Endothelial cell of umbilical vein (primary cell): ENCODE results near the gene FCSK. TPM values are rescaled to one million over a fixed set of nuclear protein-coding genes. Genes with fewer than 3 reads are reported as not detected.

ENCODE experiments used
- BruUV-seq: library from RNA; stranded (reverse); fragments of 400-500 nt; replicated peaks from 2 replicates; lab custom pipeline; 2021; lab: Mats Ljungman, UMichigan
- CTCF ChIA-PET: fragments of 300-600, 350-600 bp; sonication (Branson Sonifier 250); formaldehyde crosslinking; loops from one replicate; lab custom pipeline; 2021; ENCODE audit warnings: antibody characterized with exemption, inconsistent platforms; lab: Charles Lee
- POLR2A ChIA-PET: fragments of 300-600, 350-600 bp; sonication (Branson Sonifier 250); formaldehyde crosslinking; loops from one replicate; lab custom pipeline; 2021; ENCODE audit warnings: antibody characterized with exemption, inconsistent platforms; lab: Charles Lee
- DNase-seq: peaks from one replicate; pipeline ENCODE4 v3.0.0-alpha.2; 2011; ENCODE audit warnings: low read depth, low spot score
- FAIRE-seq: peaks from 2 replicates; lab custom pipeline; 2011; peaks lifted over from hg19 to GRCh38; lab: Jason Lieb, UNC
- H2AFZ ChIP-seq: 2 replicates; pipeline ENCODE4 v1.6.0; 2012; ENCODE audit warnings: low read depth, low read length, control low read depth, inconsistent platforms
- H3K27ac ChIP-seq: 2 replicates; pipeline ENCODE4 v1.5.1; 2011; ENCODE audit warnings: low read depth, mild to moderate bottlenecking, control low read depth, low read length, moderate library complexity; ENCODE audit not compliant: insufficient read depth
- H3K27me3 ChIP-seq, 2 experiments: 2 replicates each; pipeline versions ENCODE4 v1.6.0 to v1.6.1; 2011; ENCODE audit warnings: low read length in 2 of 2, mixed read lengths in 1 of 2; ENCODE audit not compliant: control insufficient read depth in 2 of 2, insufficient read depth in 2 of 2
- H3K36me3 ChIP-seq, 2 experiments: 2 replicates in 1 of 2; 3 replicates in 1 of 2; pipeline ENCODE4 v1.5.1; 2011; ENCODE audit warnings: low read length in 2 of 2, mild to moderate bottlenecking in 1 of 2, moderate library complexity in 1 of 2; ENCODE audit not compliant: control insufficient read depth in 2 of 2, insufficient read depth in 2 of 2; ENCODE audit errors: extremely low read depth in 1 of 2
- H3K4me1 ChIP-seq: 3 replicates; pipeline ENCODE4 v1.5.1; 2011; ENCODE audit warnings: mild to moderate bottlenecking, low read length; ENCODE audit not compliant: control insufficient read depth, insufficient read depth; ENCODE audit errors: extremely low read depth
- H3K4me2 ChIP-seq: 2 replicates; pipeline ENCODE4 v1.6.1; 2011; ENCODE audit warnings: low read length, control low read depth, mixed read lengths; ENCODE audit not compliant: insufficient read depth
- H3K4me3 ChIP-seq, 3 experiments: fragments of 200-600 bp in 1 of 3; sonication (generic), shearing (Covaris generic) in 1 of 3; replicated peaks in 1 of 3; 2 replicates each; pipeline ENCODE4 v1.5.1; 2011 to 2016; ENCODE audit warnings: control low read depth in 3 of 3, low read length in 3 of 3, mild to moderate bottlenecking in 2 of 3, inconsistent platforms in 1 of 3, low read depth in 1 of 3, moderate library complexity in 1 of 3; ENCODE audit not compliant: insufficient read depth in 1 of 3
- H3K79me2 ChIP-seq: 2 replicates; pipeline ENCODE4 v1.6.0; 2012; ENCODE audit warnings: low read length, inconsistent platforms; ENCODE audit not compliant: control insufficient read depth, insufficient read depth
- H3K9ac ChIP-seq: replicated peaks from 2 replicates; pipeline ENCODE3; 2011; ENCODE audit warnings: low read length, control low read depth; ENCODE audit not compliant: insufficient read depth; ENCODE audit errors: extremely low read depth
- H3K9me1 ChIP-seq: replicated peaks from 3 replicates; pipeline ENCODE4 v1.6.0; 2011; ENCODE audit warnings: mild to moderate bottlenecking, low read length; ENCODE audit not compliant: control insufficient read depth, insufficient read depth; ENCODE audit errors: extremely low read depth
- H3K9me3 ChIP-seq: replicated peaks from 2 replicates; pipeline ENCODE4 v1.5.1; 2012; ENCODE audit warnings: low read length, inconsistent platforms; ENCODE audit not compliant: control insufficient read depth, insufficient read depth
- H4K20me1 ChIP-seq: replicated peaks from 2 replicates; pipeline ENCODE3; 2011; ENCODE audit warnings: mild to moderate bottlenecking, low read length; ENCODE audit not compliant: control insufficient read depth, insufficient read depth; ENCODE audit errors: extremely low read depth
- EZH2 ChIP-seq: IDR thresholded peaks from 2 replicates; pipeline ENCODE4 v1.6.1; 2012; ENCODE audit warnings: borderline replicate concordance, low read depth, mild to moderate bottlenecking, moderate library complexity, low read length, inconsistent platforms; ENCODE audit not compliant: severe bottlenecking
- FOS ChIP-seq: IDR thresholded peaks from 2 replicates; pipeline ENCODE4 v1.6.1; 2011; ENCODE audit warnings: mild to moderate bottlenecking, low read length, moderate library complexity, borderline replicate concordance; ENCODE audit not compliant: insufficient read depth
- GATA2 ChIP-seq: IDR thresholded peaks from 2 replicates; pipeline ENCODE4 v1.7.0; 2011; ENCODE audit warnings: low read depth, mild to moderate bottlenecking, moderate library complexity, mixed read lengths, low read length; ENCODE audit not compliant: insufficient read length, insufficient read depth
- JUN ChIP-seq: IDR thresholded peaks from 2 replicates; pipeline ENCODE4 v1.6.1; 2011; ENCODE audit warnings: borderline replicate concordance, low read depth; ENCODE audit not compliant: insufficient read length, insufficient read depth
- MYC ChIP-seq: IDR thresholded peaks from one replicate; pipeline ENCODE4 v1.6.1; 2011; ENCODE audit warnings: mild to moderate bottlenecking, low read depth, low read length
- POLR2A ChIP-seq: IDR thresholded peaks from 2 replicates; pipeline ENCODE4 v1.6.1; 2012; ENCODE audit warnings: low read depth, mild to moderate bottlenecking, control low read depth, low read length
- POLR2AphosphoS5 ChIP-seq: IDR thresholded peaks from 2 replicates; pipeline ENCODE4 v1.6.1; 2012; ENCODE audit warnings: low read depth, mild to moderate bottlenecking, control low read depth, low read length, moderate library complexity; ENCODE audit not compliant: insufficient read depth
- dilution Hi-C: fragments of 300-500 bp; cut with MboI; formaldehyde crosslinking; loops from one replicate; pipeline ENCODE4 v1.15.0; 2019; ENCODE audit warnings: low sequenced_read_pairs; ENCODE audit not compliant: extremely low pct_ligation_motif_present
- intact Hi-C: fragments of 100-400 bp; cut with micrococcal nuclease; formaldehyde crosslinking; loops from one replicate; pipeline ENCODE4 v1.10.0; 2022
- polyA plus RNA-seq, 4 experiments: library from polyadenylated mRNA; depleted of rRNA in 3 of 4; stranded (reverse) in 3 of 4; unstranded in 1 of 4; fragments of >200 nt; gene quantifications; 2 replicates each; pipeline versions ENCODE4 v1.2.1 to v1.2.3, GENCODE V29; 2011 to 2012; ENCODE audit warnings: missing spikeins in 1 of 4
- total RNA-seq: library from RNA; stranded (reverse); gene quantifications from 2 replicates; pipeline ENCODE4 v1.2.3, GENCODE V29; 2021
- TF ChIP-seq, protein P1 (sequence below): IDR thresholded peaks from 2 replicates; pipeline ENCODE4 v1.6.1; 2011; ENCODE audit not compliant: insufficient read depth, insufficient read length
- TF ChIP-seq, protein P2 (sequence below), 2 donors: IDR thresholded peaks; 1 replicate in 1 of 2; 2 replicates in 1 of 2; pipeline ENCODE4 v1.5.1; 2011; ENCODE audit warnings: low read length in 2 of 2, mild to moderate bottlenecking in 2 of 2, moderate library complexity in 2 of 2, control low read depth in 1 of 2, inconsistent platforms in 1 of 2, low read depth in 1 of 2; ENCODE audit not compliant: insufficient read depth in 1 of 2; ENCODE audit errors: extremely low read depth in 1 of 2

The FCSK gene
- total and polyA plus RNA-seq, 2 donors (not counting 3 experiments of a cell fraction or from before 2014, with no cell fraction given), result 12.4 to 18.0 TPM

DNA sequence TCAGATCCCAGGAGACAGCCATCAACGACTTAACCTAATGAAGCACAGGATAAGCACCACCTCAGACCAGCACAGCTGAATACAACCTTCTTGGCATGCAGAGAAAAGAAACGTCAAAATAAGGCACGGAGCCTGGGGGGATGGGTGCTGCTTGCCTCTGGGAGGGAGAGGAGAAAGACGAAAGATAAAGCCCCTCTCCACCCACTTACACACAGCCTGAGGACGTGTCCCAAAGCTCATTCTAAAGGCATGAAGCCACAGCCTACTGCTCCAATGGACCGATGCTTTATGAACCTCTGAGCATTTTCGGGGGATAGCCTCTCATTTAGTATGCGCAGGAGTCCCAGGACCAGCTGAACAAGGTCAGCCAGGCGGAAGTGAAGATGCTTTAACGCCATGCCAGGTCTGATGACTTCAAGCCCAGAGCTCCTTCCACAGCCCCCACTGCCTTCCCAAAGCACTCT, 46.6 kb upstream of the FCSK start:
- peaks cover 10% of the 10 kb centered on the region for H3K4me1 ChIP-seq
- H3K9me1 ChIP-seq, result no peaks in the 10 kb centered on the region
- no peak overlapping the region for H2AFZ ChIP-seq
- no peak overlapping the region for H3K4me2 ChIP-seq
- no peaks in the 10 kb centered on the region for H3K27me3 ChIP-seq
- no peak for DNase-seq
- no peak overlapping the region for H3K27ac ChIP-seq
- POLR2A ChIA-PET, result no interaction called here
- no peak overlapping the region for H3K9ac ChIP-seq
- peaks cover 0 to 4% of the 10 kb centered on the region in 2 experiments for H3K36me3 ChIP-seq
- peaks cover 12% of the 10 kb centered on the region for H3K79me2 ChIP-seq
- no peak for FAIRE-seq
- BruUV-seq, result no TSS peak
- no peak for TF ChIP-seq EZH2
- TF ChIP-seq JUN, result no peak
- TF ChIP-seq POLR2AphosphoS5, result no peak
- TF ChIP-seq POLR2A, result no peak
- no peak for TF ChIP-seq FOS
- TF ChIP-seq, protein P1, sequence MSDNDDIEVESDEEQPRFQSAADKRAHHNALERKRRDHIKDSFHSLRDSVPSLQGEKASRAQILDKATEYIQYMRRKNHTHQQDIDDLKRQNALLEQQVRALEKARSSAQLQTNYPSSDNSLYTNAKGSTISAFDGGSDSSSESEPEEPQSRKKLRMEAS, result no peak
- intact Hi-C loops, result no loop called here
- CTCF ChIA-PET, result interaction anchor here (0.5 to 1.7 kb wide), 2 partner anchors 12 to 14 kb away, joined by 3 to 4 read pairs; no protein-coding TSS in a partner anchor
- H3K9me3 ChIP-seq, result no peaks in the 10 kb centered on the region
- no peak overlapping the region for H3K4me3 ChIP-seq
- dilution Hi-C loops, result no loop called here
- H4K20me1 ChIP-seq, result no peaks in the 10 kb centered on the region

DNA sequence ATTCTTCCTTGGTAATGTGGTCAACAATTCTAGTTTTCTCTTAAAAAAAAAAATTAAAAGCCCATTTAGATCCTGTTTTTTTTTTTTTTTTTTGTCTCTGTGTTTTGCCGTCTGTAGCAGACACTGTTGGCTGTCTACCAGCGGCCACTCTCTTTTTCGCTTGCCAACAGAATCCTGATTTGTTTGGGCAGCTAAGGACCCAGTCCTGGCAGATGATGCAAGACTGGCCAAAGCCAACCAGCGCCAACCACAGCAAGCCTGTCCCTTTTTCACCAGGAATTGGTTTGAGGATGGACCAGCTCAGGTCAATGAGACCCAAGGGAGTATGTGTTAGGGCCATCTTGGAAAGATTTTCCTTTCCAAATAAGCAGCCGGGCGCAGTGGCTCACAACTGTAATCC, 43.7 kb upstream of the FCSK start:
- Histone ChIP-seq H3K9ac (no peak overlapping the region), H3K9me1 (no peaks in the 10 kb centered on the region), H3K4me1 (no peaks in the 10 kb centered on the region), H3K4me2 (no peak overlapping the region), H3K4me3 (no peak overlapping the region), H3K9me3 (no peaks in the 10 kb centered on the region), H4K20me1 (no peaks in the 10 kb centered on the region), H3K27me3 (no peaks in the 10 kb centered on the region), H3K27ac (no peak overlapping the region), H3K36me3 (peaks cover 0 to 4% of the 10 kb centered on the region in 2 experiments), H2AFZ (no peak overlapping the region), H3K79me2 (peaks cover 7% of the 10 kb centered on the region)
- POLR2A ChIA-PET, result no interaction called here
- FAIRE-seq, result no peak
- dilution Hi-C loops (no loop called here), intact Hi-C loops (no loop called here)
- no peak for DNase-seq
- CTCF ChIA-PET, result interaction anchor here (0.7 to 1.7 kb wide), 2 partner anchors 8 to 11 kb away, joined by 3 to 4 read pairs; no protein-coding TSS in a partner anchor
- no TSS peak for BruUV-seq
- TF ChIP-seq GATA2 (no peak), EZH2 (no peak), FOS (no peak), MYC (no peak), POLR2A (no peak), JUN (no peak), POLR2AphosphoS5 (no peak)
- TF ChIP-seq, protein P1, result no peak
- TF ChIP-seq, protein P2, sequence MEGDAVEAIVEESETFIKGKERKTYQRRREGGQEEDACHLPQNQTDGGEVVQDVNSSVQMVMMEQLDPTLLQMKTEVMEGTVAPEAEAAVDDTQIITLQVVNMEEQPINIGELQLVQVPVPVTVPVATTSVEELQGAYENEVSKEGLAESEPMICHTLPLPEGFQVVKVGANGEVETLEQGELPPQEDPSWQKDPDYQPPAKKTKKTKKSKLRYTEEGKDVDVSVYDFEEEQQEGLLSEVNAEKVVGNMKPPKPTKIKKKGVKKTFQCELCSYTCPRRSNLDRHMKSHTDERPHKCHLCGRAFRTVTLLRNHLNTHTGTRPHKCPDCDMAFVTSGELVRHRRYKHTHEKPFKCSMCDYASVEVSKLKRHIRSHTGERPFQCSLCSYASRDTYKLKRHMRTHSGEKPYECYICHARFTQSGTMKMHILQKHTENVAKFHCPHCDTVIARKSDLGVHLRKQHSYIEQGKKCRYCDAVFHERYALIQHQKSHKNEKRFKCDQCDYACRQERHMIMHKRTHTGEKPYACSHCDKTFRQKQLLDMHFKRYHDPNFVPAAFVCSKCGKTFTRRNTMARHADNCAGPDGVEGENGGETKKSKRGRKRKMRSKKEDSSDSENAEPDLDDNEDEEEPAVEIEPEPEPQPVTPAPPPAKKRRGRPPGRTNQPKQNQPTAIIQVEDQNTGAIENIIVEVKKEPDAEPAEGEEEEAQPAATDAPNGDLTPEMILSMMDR (IDR thresholded peaks at IDR 0.05; ENCODE audit: extremely low read depth in 1 of 2, insufficient read depth in 1 of 2, low read depth in 1 of 2, low read length in 2 of 2), result no peak
